Nephron (organoid): ENCODE measurements around the gene VPS9D1.
"Not testable (repeated sequence)": the region's sequence is repeated elsewhere in the genome, so short reads cannot be mapped to it uniquely, and the experiment has no call there.

ENCODE experiments used
- H3K27ac Mint-ChIP-seq, 3 experiments: 2 replicates each; pipeline ENCODE4 v1.8.0; 2020; ENCODE audit warnings: mixed read lengths in 3 of 3, mild to moderate bottlenecking in 2 of 3, moderate library complexity in 1 of 3
- H3K27me3 Mint-ChIP-seq: 2 replicates; pipeline ENCODE4 v1.8.0; 2021; ENCODE audit warnings: low read depth, mild to moderate bottlenecking, moderate library complexity, mixed read lengths
- H3K36me3 Mint-ChIP-seq: 2 replicates; pipeline ENCODE4 v1.8.0; 2020; ENCODE audit warnings: low read depth, mixed read lengths
- H3K4me1 Mint-ChIP-seq: 2 replicates; pipeline ENCODE4 v1.8.0; 2020; ENCODE audit warnings: mixed read lengths
- H3K4me3 Mint-ChIP-seq, 3 experiments: 2 replicates each; pipeline ENCODE4 v1.8.0; 2020; ENCODE audit warnings: mild to moderate bottlenecking in 3 of 3, mixed read lengths in 3 of 3, moderate library complexity in 2 of 3
- H3K9me3 Mint-ChIP-seq: 2 replicates; pipeline ENCODE4 v1.8.0; 2020; ENCODE audit warnings: mixed read lengths
- CTCF ChIP-seq, 3 experiments: fragments of 200-600 bp; sonication (generic); IDR thresholded peaks; one replicate each; pipeline ENCODE4 v1.5.0; 2021; ENCODE audit warnings: antibody characterized with exemption in 3 of 3; ENCODE audit not compliant: unreplicated experiment in 3 of 3

The VPS9D1 gene

GRCh38 chr16:89697616-89698331 lies 22.9 kb downstream of the VPS9D1 start:
- H3K4me1 Mint-ChIP-seq = no peaks in the 10 kb centered on the region
- no peak overlapping the region for H3K27ac Mint-ChIP-seq
- H3K4me3 Mint-ChIP-seq = no peak overlapping the region
- TF ChIP-seq CTCF (IDR thresholded peaks at IDR 0.05; ENCODE audit: unreplicated experiment in 3 of 3) = no peak
- H3K36me3 Mint-ChIP-seq = peaks cover 11% of the 10 kb centered on the region
- no peaks in the 10 kb centered on the region for H3K9me3 Mint-ChIP-seq
- H3K27me3 Mint-ChIP-seq = no peaks in the 10 kb centered on the region

GRCh38 chr16:89697161-89697615 lies 23.5 kb downstream of the VPS9D1 start:
- Mint-ChIP-seq H3K9me3 (no peaks in the 10 kb centered on the region), H3K27me3 (no peaks in the 10 kb centered on the region), H3K4me3 (no peak overlapping the region), H3K36me3 (peaks cover 11% of the 10 kb centered on the region), H3K4me1 (no peaks in the 10 kb centered on the region), H3K27ac (no peak overlapping the region)
- no peak for TF ChIP-seq CTCF (IDR thresholded peaks at IDR 0.05; ENCODE audit: unreplicated experiment in 3 of 3)

GRCh38 chr16:89696670-89697128 lies 24.0 kb downstream of the VPS9D1 start:
- no peak for TF ChIP-seq CTCF (IDR thresholded peaks at IDR 0.05; ENCODE audit: unreplicated experiment in 3 of 3)
- peaks cover 12% of the 10 kb centered on the region for H3K36me3 Mint-ChIP-seq
- no peaks in the 10 kb centered on the region for H3K4me1 Mint-ChIP-seq
- no peaks in the 10 kb centered on the region for H3K9me3 Mint-ChIP-seq
- no peaks in the 10 kb centered on the region for H3K27me3 Mint-ChIP-seq
- H3K4me3 Mint-ChIP-seq = no peak overlapping the region
- H3K27ac Mint-ChIP-seq = no peak overlapping the region

- no peaks in the 10 kb centered on the region for H3K9me3 Mint-ChIP-seq
- H3K27me3 Mint-ChIP-seq = no peaks in the 10 kb centered on the region
- H3K4me1 Mint-ChIP-seq = no peaks in the 10 kb centered on the region
- peaks cover 17% of the 10 kb centered on the region for H3K36me3 Mint-ChIP-seq
- no peak overlapping the region for H3K27ac Mint-ChIP-seq
- no peak overlapping the region for H3K4me3 Mint-ChIP-seq
- no peak for TF ChIP-seq CTCF (IDR thresholded peaks at IDR 0.05; ENCODE audit: unreplicated experiment in 3 of 3)
Measured at GRCh38 chr16:89695875-89696669, 24.6 kb downstream of the VPS9D1 start.

GRCh38 chr16:89695086-89695874 lies 25.4 kb downstream of the VPS9D1 start:
- no peak overlapping the region for H3K27ac Mint-ChIP-seq
- H3K36me3 Mint-ChIP-seq = peaks cover 21% of the 10 kb centered on the region
- TF ChIP-seq CTCF (IDR thresholded peaks at IDR 0.05; ENCODE audit: unreplicated experiment in 3 of 3) = no peak
- no peak overlapping the region for H3K4me3 Mint-ChIP-seq
- no peaks in the 10 kb centered on the region for H3K27me3 Mint-ChIP-seq
- no peaks in the 10 kb centered on the region for H3K9me3 Mint-ChIP-seq
- H3K4me1 Mint-ChIP-seq = no peaks in the 10 kb centered on the region

- not testable (repeated sequence) for H3K27ac Mint-ChIP-seq, H3K27me3 Mint-ChIP-seq, H3K9me3 Mint-ChIP-seq, H3K4me1 Mint-ChIP-seq, H3K4me3 Mint-ChIP-seq
- peaks cover 26% of the 10 kb centered on the region for H3K36me3 Mint-ChIP-seq
Measured at GRCh38 chr16:89694784-89695085, 26.0 kb downstream of the VPS9D1 start.
